GM21576 (cell line): ENCODE measurements around the gene PCDH8.

Experiments used
- ATAC-seq: cut with Tn5 transposase; IDR thresholded peaks from one replicate; pipeline ENCODE4 v1.9.1; 2021; ENCODE audit warnings: mild to moderate bottlenecking, moderate library complexity; ENCODE audit not compliant: unreplicated experiment

The PCDH8 gene

DNA sequence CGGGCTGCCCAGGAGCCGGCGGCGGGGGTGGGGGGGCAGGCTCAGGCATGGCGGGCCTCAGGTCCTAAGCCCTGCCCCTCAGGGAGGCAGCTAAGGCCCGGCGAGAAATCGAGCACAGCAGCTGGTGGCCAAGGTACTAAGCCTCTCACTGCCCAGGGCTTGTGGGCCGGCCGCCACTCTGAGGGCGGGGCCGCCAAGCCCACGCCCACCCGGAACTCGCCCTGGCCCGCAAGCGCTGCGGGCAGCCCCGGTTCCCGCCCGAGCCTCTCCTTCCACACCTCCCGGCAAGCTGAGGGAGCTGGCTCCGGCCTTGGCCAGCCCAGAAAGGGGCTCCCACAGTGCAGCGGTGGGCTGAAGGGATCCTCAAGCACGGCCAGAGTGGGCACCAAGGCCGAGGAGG lies 33.1 kb downstream of the PCDH8 start:
- ATAC-seq, result no peak

DNA sequence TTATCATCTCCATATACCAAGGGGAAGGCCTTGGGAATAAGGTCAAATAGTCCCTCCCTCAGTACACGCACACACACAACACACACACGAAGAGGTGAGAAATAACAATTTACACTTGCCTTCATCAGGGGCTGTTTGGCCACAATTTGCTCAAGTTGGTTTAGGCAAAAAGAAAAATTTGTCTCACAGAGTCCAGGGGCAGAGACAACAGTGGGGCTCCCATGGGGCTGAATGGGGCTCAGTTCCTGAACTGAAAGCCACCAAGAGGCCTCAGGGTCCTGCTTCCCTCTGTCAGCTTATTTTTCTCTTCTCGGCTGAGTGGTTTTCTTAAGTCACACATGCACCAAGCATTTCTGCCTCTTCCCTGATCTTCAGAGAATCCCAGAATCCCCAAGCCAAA lies 35.5 kb downstream of the PCDH8 start:
- ATAC-seq, result no peak

- no peak for ATAC-seq
These were observed 36.6 kb downstream of the PCDH8 start for GRCh38 chr13:52811841-52812240.

DNA sequence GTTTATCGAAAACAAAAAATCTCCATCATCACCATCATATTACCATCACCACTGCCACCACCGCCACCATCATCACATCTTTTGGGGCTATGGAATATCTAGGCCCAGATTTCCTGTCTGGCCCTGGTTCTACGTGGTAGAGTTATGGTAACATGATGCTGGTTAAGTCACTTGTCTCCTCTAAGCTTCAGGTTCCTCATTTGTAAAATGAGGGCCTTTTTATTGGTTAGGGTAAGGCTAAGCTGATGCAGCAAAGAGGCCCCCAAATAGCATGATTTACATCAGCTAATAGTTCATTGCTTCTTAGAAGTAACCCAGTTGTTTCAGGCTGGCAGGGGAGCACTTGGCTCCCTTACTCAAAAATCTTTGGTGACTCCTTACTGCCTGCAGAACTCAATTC lies 37.9 kb downstream of the PCDH8 start:
- no peak for ATAC-seq

DNA sequence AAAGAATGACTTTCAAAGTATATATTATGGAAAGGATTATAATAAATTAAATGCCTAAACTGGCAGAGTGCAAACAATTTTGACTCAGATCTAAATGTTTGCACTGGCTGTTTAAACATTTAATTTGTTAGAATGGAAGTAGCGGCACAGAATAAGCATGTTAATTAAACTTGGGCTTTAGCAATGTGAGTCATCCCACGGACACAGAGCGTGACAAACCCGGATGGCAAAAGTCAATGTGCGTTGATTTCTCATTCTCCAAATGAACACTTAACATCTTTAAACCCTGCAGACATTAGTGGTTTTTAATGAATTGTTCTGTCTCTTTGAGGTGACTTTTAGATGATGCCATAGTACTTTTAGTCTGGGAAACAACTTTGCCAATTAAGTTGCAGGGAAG lies 38.4 kb downstream of the PCDH8 start:
- no peak for ATAC-seq

GRCh38 chr13:52809310-52809769 lies 39.1 kb downstream of the PCDH8 start:
- peak; percentile 89 for ATAC-seq

GRCh38 chr13:52808842-52809219 lies 39.6 kb downstream of the PCDH8 start:
- no peak for ATAC-seq

- no peak for ATAC-seq
These were observed 42.4 kb downstream of the PCDH8 start for GRCh38 chr13:52806029-52806428.

GRCh38 chr13:52804202-52804641 lies 44.2 kb downstream of the PCDH8 start:
- ATAC-seq, result no peak

GRCh38 chr13:52800856-52801255 lies 47.6 kb downstream of the PCDH8 start:
- no peak for ATAC-seq

DNA sequence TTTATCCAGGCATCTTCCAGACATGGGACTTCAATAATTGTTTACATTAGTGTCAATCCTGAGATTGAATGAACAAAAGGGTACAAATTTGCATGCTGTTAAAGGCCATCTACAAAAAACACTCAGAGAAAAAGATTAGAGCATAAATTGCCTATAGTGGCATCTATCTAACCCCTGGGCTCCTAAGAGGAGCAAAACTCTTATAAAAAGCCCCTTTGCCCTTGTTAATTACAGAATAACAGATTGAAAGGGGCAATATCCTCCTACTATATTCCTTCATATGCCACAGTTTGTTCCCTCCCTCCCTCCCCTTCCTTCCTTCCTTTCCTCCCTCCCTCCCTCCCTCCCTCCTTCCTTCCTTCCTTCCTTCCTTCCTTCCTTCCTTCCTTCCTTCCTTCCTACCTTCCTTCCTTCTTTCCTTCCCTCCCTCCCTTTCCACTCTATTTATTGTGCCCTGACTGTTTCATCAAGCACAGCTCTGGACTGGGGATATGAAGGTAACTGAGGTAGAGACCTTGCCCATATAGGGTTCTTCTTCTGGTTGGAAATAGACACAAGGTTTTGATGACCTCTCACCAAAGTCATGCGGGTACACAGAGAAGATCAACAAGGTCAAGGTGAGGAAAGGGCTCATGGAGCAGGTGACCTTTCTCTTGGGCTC lies 49.5 kb downstream of the PCDH8 start:
- ATAC-seq, result no peak

- no peak for ATAC-seq
These were observed 51.3 kb downstream of the PCDH8 start for GRCh38 chr13:52797176-52797575.

DNA sequence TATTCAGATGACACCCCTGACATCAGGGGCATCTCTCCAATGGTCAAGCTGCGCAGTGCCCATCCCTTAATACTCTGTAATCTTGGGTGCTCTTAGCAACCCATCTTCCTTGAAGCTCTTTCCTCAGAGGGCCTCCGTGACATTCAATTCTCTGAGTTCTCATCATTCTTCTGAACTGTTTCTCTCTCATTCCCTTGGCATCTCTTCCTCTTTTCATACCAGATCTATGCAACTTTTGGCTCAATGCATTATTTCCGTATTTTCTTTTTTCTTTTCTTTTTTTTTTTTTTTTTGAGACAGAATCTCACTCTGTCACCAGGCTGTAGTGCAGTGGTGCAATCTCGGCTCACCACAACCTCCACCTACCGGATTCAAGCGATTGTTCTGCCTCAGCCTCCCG lies 53.9 kb downstream of the PCDH8 start:
- ATAC-seq, result no peak

DNA sequence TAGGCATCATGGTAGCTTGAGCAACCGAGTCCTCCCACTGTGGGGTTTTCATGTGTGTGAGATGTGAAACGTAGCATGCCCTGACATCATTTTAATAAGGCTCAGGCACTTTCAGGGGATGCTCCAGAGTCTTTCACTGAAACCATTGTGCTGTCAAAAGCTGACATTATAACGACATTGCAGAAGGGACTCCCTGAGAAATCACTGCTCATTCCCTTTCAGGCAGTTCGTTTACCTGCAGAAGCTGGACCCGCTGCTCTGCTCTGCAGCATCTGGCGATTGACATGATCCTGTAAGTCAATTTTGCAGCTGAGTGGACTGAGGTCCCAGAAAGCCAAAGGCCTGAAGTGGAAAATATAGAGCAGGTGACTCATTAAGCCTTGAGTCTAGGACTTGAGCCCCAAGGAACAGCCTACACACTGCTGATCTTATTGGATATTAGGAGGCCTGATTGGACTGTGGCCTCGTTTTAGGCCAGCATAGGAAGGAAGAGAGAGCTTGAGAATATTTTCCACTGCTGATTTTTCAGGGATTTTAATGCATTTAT lies 54.9 kb downstream of the PCDH8 start:
- ATAC-seq, result no peak
